MV-4-11 (cell line): ENCODE results near the gene ATG12.
"Not testable (repeated sequence)": the region's sequence is repeated elsewhere in the genome, so short reads cannot be mapped to it uniquely, and the experiment has no call there.

Source experiments
- DNase-seq: peaks from one replicate; lab custom pipeline; 2025; lab: John Stamatoyannopoulos, UW

Gene ATG12

DNA sequence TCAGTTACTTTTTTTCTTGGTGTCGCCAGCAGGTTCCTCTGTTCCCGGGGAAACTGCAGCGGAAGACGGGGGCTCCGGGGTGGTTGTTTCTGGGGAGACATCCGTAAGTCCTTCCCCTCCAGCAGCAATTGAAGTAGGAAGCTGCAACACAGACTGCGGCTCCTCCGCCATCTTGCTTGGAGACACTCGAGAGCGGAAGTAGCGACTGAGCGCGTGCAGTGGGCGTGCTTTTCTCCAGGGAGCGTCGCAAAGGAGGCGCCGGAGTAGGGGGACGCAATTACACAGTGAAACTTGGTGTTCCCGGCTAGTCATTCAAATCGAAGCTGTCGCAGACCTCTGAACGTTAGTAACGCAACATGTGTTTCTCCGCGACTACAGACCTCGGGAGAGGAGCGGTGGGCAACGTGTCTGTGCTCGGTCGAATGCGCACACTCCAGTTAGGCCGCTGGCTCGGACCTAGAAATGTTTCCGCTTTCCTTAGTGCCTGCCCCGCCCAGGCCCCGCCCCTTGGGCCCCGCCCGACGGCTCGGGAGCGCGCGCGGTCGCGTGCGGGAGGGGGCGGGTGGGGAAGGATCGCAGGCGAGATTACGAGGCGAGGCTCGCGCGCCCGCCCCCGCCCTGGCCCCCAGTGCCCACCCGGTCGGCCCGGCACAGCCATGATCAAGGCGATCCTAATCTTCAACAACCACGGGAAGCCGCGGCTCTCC, at the start of gene ATG12, which contains the start of gene AP3S1:
Gene ATG12 (minus strand): TSS at position 184 of the 707 bp plus-strand sequence. CDS start 13 bp downstream, at position 171.
Gene AP3S1 (plus strand): TSS at position 554 of the 707 bp plus-strand sequence. CDS start 103 bp downstream, at position 657.
- DNase-seq, result peak; percentile 91

DNA sequence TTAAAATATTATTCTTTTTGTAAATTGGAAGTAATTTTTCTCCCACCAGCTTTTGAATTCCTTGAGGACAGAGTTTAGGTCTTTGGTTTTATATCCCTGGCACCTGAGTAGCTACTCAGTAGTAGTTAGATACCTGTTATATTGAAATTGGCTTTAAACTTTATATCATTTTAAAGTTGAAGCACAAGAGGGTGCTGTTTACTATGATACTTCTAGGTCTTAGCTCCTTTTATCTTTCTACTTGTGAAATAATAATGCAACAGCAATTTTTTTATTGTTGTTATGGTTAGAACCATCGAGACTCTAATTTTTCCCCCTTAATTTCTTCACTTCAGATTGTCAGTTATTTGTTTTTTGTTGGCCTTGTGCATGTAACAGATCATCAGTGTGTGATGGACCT, 46.7 kb upstream of the ATG12 start:
- peak; percentile 3 for DNase-seq

DNA sequence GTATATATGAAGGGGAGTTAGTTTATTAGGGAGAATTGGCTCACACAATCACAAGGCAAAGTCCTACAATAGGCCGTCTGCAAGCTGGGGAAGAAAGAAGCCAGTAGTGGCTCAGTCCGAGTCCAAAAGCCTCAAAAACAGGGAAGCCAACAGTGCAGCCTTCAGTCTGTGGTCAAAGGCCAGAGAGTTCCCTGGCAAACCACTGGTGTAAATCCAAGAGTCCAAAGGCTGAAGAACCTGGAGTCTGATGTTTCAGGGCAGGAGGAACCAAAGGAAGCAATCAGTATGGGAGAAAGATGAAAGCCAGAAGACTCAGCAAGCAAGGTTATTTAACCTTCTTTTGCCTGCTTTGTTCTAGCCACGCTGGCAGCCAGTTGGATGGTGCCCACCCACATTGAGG, 43.8 kb upstream of the ATG12 start:
- not testable (repeated sequence) for DNase-seq

DNA sequence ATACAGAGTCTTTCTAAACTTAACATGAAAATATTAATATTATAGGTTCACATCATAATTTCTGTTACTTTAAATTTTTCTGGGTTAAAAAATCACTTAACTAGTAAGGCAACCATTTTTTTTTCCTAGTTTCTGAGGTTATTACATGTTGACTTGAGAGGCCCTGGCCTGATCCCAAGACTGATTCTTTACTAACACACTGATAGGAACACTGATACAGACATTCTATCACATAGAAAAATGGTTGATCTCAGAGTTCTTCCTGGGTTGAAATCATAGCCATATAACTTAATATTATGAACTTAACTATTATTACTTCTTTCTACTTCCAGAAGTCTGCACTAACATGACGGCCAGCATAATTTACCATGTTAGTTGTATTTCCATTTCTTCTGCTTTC, 43.3 kb upstream of the ATG12 start:
- no peak for DNase-seq

DNA sequence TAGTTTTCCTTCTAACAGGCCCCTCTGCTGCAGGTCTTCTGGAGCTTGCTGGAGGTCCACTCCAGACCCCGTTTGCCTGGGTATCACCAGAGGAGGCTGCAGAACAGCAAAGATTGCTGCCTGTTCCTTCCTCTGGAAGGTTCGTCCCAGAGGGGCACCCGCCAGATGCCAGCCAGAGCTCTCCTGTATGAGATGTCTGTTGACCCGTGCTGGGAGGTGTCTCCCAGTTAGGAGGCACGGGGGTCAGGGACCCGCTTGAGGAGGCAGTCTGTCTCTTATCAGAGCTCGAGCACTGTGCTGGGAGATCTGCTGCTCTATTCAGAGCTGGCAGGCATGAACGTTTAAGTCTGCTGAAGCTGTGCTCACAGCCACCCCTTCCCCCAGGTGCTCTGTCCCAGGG, 41.1 kb upstream of the ATG12 start:
- DNase-seq, result not testable (repeated sequence)

DNA sequence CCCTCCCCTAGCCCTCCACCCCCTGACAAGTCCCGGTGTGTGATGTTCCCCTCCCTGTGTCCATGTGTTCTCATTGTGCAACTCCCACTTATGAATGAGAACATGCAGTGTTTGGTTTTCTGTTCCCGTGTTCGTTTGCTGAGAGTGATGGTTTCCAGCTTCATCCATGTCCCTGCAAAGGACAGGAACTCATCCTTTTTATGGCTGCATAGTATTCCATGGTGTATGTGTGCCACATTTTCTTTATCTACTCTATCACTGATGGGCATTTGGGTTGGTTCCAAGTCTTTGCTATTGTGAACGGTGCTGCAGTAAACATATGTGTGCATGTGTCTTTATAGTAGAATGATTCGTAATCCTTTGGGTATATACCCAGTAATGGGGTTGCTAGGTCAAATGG, 36.0 kb upstream of the ATG12 start:
- not testable (repeated sequence) for DNase-seq

DNA sequence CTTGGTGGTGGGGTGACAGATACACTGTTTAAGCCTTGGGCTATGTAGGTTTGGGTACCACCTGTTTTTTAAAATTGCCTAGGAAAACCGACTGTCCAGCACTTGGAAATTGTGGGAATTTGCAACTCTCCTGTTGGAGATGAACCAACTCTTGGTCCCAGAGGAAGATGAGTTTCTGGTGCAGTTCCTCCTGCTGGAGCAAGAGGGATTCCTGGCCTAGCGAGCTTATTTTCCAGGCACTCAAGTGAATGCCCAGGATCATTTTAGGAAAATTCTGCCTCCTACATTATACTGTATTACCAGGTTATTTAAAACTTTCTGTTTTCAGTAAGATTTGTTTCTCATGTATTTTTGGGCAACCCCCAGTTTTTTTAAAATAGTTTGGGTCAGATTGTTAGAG, 34.1 kb upstream of the ATG12 start:
- DNase-seq, result no peak

DNA sequence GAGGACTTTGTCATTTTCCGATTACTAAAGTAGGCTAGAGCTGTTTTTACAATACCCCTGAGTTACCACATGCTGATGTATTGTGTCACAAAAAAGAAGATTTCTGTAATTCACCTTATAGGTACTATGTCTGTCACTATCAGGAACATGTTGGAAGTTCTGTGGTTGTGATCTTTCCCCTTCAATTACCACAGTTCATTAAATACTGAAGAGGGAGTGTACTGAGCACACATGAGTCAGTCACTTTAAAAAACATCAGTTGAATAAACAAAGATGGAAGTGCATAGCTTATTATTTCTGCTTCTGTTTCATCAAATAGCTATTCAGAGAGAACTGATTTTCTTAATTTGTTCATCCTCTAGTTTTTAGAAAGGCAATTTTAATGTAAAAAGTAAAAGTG, 32.0 kb upstream of the ATG12 start:
- no peak for DNase-seq

DNA sequence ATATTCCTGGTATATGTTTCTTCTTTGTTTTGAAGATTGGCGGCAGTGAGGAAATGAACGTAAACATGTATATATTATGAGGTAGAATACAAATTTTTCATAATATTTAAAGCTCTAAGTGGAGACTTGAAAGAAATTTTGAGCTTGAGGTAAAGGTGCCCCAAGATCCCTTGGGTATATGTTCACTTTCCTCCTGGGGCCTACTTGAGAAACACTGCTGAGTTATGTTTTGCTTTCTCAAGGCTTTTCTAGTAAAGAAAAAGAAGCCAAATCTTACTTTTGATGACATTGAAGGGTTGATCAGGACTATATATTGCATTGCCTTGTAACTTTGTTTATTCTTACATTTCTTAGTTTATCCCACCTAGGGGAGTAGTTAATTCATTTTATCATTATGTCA, 31.1 kb upstream of the ATG12 start:
- DNase-seq, result no peak

DNA sequence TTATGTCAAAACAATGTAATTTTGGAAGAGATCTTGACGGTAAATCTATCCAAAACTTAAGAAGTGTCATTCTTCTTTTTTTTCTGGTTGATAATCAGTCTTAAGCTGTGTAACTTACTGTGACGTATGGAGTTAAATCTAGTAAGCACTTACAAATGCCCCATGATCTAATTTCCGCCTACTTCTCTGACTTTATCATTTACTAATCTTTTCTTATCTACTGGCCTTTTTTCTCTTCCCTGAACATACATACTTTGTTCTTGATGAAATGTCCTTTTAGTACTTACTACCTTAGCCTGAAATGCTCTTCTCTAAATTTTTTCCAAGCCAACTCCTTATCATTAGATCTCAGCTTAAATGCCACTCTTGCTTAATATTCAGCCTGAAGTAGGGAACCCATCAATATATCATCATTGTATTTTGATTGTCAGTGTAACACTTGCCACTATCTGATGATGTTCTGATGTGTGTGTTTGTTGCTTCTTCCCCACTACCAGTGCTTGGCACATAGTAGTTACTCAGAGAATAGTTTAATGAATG, 28.0 kb upstream of the ATG12 start:
- DNase-seq, result no peak

DNA sequence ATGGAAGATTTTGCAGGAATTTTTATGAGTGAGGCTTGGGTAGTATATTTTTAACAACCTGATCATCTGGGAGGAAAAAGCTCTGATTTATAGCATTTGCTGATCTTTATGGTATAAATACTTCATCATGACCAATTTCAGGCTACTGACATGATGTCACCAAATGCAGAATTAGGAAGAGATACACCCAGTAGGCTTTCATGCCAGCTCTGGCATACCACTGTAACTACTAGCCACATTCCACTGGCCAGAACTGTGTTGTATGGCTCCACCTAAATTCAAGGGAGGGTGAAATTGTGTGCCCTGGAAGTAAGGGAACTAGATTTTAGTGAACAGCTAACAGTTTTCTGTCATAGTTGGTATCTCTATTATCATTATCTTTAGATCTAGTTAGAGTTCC, 18.0 kb upstream of the ATG12 start:
- no peak for DNase-seq

DNA sequence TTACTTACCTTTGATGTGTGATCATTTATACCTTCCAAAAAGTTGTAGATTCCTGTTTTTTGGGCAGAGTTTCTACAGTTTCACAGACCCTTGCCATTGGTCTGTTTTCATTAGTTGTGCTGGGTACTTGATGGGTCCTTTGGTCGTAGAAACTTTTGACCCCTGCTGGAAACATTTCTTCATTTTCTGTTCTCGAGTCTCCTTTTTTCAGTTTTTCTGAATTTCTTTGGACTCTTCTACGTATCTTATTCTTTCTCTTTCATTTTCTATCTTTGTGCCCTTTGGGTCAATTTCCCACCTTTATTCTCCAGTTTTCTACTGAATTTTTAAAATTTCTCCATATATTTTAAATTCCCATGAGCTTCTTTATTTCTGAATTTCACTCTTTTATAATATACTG, 17.0 kb upstream of the ATG12 start:
- DNase-seq, result no peak

DNA sequence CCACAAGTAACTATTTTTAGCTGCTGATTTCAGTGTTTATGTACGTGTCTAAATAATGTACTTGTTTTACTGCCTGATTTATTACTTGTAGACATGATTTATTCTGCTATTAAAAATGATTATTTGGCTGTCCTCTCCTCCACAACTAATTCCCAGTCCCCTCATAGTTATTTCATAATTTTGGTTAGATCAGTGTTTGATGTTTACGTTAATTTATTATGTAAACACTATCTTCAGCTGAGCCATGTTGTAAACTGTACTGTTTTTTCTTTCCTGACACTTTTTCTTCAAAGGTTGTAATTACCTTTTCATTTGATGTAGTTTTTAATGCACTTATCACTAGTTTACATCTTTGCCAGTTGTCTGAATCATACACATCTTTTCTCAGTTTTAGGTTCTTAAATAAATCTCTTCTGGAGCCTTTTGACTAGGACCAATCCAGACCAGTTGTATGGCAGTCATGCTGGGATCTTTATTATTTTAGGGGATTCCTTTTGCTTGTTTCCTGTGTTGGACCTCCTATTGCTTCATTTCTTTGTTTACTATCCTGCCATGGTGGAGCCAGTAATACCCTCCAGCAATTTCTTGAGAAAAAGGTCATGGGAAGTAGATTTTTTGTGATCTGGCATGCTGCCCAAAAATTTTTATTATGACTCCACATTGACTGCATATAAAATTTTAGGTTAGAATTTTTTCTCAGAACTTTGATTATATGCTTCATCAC, 16.4 kb upstream of the ATG12 start:
- DNase-seq, result no peak

DNA sequence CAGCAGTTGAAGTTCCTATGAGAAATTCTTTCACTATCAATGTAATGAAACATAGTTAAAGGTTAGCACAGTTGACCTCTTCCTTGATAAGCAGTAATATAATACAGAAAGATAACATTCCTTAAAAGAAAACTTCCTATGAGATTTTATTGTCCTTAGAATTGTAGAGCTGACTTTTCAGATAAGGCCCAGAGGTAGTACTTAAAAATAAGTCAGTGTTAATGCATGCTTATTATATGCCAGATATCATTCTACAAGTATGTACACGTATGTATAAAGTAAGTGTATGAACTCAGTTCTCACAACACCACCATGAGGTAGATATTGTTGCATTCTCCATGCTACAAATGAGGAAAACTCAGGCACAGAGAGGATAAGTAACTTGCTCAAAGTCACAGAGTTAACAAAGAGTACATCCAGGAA, 15.7 kb upstream of the ATG12 start:
- no peak for DNase-seq

DNA sequence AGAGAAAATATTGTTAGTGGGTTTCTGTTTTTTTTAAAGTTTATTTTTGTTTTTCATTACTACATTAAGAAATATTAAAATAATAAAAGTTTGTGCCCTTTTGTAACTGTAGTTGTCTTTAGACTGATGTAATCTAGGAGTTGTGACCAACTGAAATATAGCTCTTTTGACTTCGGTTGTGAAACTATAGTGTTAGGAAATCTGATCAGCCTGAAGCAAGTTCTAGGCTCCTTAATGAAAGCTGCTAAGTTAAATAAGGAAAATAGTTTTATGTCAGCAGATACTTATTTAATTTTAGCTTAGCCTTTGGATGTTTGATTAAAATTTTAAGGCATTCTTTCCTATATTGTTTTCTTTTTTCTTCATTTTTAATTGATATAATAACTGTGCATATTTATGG, 14.6 kb upstream of the ATG12 start:
- peak; percentile 69 for DNase-seq

DNA sequence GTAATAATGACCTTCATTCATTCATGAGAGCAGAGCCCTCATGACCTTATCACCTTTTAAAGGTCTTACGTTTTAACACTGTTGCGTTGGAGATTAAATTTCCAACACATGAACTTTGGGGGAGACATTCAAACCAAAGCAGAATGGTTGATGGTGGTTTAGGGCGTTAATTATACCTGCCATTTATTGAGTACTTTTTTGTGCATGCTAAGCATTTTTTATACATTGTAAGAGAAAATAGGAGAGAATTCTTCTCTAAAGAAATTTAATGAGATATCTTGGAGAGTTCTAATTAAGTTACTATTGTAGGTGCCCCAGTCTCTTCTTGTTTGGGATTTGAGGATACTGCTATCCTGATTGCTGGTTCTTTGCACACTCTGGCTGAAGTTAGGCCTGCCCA, 12.8 kb upstream of the ATG12 start:
- DNase-seq, result no peak

DNA sequence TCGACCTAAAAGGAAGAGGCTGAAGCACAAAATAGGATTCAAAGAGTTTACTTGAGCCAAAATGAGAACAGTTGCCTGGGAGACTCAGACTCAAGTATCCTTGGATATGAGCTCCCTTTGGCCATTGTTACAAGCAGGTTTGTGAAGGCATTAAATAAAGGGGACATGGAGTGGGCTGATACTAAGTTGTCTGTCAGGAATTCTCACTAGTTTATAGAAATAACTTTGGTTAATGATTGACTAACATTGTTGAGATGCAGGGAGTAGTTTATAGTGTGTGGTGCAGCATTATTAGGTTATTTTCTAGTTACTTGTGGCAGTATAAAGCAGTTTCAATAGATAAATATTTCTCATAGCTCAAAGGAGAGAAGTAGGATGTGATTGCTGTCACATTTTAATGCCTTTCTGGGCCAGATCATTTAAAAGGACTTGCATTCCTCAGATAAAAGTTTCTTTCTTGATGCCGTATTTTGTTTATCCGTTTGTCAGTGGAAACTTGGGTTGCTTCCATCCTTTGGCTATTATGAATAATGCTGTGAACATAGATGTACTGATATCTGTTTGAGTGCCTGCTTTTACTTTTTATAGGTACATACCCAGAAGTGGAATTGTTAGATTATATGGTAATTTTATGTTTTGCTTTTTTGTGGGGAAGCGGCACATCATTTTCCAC, 9.5 kb upstream of the ATG12 start:
- DNase-seq, result no peak

DNA sequence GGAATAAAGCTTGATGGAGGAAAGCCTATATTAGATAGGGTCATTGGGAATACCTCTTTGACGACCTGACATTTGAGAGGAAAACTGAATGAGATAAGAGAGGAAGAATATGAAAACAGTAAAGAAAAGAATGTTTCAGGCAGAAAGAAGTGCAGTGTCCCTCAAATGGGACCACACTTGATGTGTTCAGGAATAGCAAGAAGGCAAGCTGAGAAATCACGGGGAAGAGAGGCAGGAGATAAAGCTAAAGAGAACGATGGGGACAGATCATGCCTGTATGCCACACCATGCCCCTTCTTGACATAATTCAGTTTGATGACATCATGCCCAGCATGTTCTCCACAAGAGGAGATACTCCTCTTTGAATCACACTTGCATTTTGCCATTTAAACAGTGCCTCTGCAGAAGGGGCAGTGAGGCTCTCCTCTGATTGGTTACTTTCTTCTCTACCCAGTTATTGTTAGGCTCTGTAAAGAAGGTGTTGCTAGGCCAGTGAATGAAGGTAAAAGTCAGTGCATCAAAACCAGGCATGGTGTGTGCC, 8.0 kb upstream of the ATG12 start:
- no peak for DNase-seq

DNA sequence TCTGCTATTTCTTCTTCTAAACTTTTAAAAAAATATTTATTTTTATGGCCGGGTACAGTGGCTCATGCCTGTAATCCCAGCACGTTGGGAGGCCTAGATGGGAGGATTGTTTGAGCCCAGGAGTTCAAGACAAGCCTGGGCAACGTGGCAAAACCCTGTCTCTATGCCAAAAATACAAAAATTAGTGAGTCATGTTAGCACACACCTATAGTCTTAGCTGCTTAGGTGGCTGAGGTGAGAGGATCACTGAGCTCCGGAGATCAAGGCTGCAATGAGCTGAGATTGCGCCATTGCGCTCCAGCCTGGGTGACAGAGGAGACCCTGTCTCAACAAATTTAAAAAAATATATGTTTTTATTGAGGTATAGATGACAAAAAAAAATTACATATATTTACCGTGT, 5.9 kb upstream of the ATG12 start:
- DNase-seq, result no peak

DNA sequence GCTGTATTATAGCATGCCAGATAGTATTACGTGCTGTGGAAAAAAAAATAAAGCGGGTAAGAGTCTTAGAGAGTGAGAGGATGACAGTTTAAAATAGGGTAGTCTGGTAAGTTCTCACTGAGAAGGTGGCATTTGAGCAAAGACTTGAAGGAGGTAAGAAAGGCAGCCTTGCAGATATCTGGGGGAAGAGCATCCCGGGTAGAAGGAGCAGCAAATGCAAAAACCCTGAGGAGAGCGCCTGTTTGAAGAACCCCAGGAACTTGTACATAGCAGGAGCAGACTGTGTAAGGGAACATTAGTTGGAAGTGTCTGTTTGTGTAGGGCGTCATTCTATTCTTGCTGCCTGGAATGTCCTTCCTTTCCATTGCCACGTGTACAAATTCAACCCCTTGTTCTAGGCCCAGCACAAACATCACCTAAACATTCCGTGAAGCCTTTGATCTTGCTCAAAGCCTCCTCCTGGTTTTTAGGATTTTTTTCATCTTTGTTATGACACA, 3.0 kb upstream of the ATG12 start:
- DNase-seq, result no peak

DNA sequence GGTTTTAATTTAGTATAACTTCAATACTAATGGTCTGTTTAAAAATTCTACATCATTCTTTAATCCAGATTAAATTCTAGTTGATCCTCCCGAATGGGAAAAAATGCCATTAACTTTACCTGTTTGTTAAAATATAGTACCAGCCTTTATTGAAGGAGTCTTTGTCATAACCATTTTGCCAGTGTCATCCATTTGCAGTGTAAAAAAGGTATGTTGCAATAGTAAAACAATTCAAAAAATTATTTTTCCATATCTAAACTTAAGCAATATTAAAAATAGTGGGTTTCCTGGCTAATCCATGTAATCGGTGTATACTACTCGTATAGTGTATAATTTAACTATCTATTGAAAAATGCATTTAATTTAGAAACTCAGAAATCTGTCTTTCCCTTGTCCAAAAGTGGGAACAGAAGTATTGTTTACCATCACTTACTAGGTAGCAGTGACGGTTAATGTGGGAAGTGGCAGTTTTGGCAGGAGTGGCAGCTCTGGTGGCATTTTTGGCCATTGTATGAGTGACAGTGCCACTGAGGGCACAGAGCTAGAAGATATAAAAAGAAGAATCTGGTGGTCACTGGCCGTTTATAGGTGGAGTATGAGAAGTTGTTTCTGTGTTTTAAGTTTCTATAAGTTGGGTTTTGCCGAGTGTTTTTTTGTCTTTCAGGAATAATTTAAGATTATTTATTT, 2.2 kb upstream of the ATG12 start:
- no peak for DNase-seq

DNA sequence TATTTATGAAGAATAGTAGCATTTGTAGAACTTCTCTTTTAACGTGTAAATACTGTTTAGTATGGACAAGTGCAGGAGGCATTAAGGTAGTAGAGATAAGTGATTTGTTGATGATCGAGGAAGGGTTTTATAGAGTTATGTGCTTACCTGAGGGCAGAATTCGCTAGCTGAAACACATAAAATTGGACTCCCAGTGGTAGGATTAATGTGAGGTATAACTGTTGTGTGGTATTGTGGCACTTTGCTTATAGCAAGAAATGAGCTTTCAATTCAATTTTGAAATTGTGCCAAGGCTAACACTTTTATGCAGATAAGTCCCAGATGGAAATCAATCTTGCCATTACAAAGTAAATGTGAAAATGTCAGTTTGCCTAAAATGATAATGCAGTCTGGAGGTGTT, 1.6 kb upstream of the ATG12 start:
- DNase-seq, result no peak
